DOHH2 (cell line): ENCODE results near the gene ADAM10.

Source experiments
- CTCF ChIP-seq: fragments of 200-600 bp; sonication (generic); IDR thresholded peaks from one replicate; pipeline ENCODE4 v1.5.1; 2014; ENCODE audit warnings: antibody characterized with exemption, mild to moderate bottlenecking, low read depth, low read length; ENCODE audit not compliant: poor library complexity, severe bottlenecking
- EZH2phosphoT487 ChIP-seq: fragments of 200-600 bp; sonication (generic); IDR thresholded peaks from 2 replicates; pipeline ENCODE4 v1.6.1; 2017; ENCODE audit warnings: borderline replicate concordance, mild to moderate bottlenecking, antibody characterized with exemption, low read length, moderate library complexity, mixed read lengths

- TF ChIP-seq CTCF = no peak
- TF ChIP-seq EZH2phosphoT487 = no peak
These were observed 193.5 kb downstream of the ADAM10 start for GRCh38 chr15:58556028-58556361.
